ENCODE measurements around the gene PRMT7.

DNA sequence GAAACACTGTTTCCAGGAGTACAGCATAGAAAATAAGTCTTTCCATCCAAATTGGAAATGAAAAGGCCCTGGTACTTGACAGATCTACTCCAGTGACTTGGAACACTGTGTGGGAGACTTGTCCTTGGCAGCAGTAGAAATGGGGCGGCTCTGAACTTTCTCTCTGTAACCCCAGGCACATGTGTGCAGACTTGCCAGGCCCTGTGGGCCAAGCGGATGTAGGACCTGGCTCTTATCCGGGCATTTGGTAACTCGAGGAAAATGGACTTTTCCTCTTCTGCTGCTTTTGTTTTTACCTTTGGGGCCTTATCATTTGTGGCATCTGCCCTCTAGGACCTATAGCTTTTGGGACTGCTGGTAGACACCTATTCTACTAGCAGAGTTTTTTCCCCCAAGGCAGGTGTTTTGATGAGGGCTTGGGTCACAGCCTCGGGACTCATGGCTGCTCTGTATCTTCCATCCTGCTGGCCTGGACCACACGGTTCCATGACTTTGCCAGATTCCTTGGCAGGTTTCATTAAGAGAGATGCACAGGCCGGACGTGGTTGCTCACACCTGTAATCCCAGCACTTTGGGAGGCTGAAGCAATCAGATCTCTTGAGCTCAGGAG, 94.0 kb downstream of the PRMT7 start:
- TF ChIP-seq, protein P1, sequence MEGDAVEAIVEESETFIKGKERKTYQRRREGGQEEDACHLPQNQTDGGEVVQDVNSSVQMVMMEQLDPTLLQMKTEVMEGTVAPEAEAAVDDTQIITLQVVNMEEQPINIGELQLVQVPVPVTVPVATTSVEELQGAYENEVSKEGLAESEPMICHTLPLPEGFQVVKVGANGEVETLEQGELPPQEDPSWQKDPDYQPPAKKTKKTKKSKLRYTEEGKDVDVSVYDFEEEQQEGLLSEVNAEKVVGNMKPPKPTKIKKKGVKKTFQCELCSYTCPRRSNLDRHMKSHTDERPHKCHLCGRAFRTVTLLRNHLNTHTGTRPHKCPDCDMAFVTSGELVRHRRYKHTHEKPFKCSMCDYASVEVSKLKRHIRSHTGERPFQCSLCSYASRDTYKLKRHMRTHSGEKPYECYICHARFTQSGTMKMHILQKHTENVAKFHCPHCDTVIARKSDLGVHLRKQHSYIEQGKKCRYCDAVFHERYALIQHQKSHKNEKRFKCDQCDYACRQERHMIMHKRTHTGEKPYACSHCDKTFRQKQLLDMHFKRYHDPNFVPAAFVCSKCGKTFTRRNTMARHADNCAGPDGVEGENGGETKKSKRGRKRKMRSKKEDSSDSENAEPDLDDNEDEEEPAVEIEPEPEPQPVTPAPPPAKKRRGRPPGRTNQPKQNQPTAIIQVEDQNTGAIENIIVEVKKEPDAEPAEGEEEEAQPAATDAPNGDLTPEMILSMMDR (conservative IDR thresholded peaks at IDR 0.05; ENCODE audit: low read length), result no peak
- no peak for TF ChIP-seq EZH2phosphoT487 (IDR thresholded peaks at IDR 0.05; ENCODE audit: borderline replicate concordance)
